Measurements from ENCODE around the gene IGSF21.

DNA sequence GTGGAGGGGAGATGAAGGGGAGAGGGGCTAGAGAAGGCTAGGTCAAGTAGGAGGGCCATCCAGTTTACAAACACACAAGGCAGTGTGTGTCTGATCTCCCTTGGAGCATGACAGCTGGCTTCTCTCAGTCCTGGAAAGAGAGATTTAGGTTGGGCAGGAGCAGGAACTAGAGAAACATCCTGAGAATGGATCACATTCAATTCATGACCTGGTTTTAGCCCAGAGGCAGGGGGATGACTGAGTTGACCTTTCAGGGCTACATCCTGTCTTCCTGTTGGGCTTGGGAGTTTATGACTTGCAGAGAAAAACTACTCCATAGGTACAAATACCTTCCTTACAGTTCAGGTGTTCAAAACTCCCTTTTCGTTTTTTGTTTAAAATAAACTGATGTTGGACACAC lies 97.0 kb downstream of the IGSF21 start:
- TF ChIP-seq POLR2AphosphoS5 (IDR thresholded peaks at IDR 0.05): no peak
- no peak for TF ChIP-seq EP300 (IDR thresholded peaks at IDR 0.05)
- no peak for TF ChIP-seq CTCF (IDR thresholded peaks at IDR 0.05)
- TF ChIP-seq POLR2A (IDR thresholded peaks at IDR 0.05): no peak

Data from gastroesophageal sphincter (tissue), 3 donors.